Measurements from ENCODE around the gene ANGEL2. TPM values are rescaled to one million over a fixed set of nuclear protein-coding genes. Genes with fewer than 3 reads are reported as not detected.
"Not testable (repeated sequence)": the region's sequence is repeated elsewhere in the genome, so short reads cannot be mapped to it uniquely, and the experiment has no call there.

The ANGEL2 gene
- total RNA-seq, 1 experiment from 2014 or later = 56.3 TPM

DNA sequence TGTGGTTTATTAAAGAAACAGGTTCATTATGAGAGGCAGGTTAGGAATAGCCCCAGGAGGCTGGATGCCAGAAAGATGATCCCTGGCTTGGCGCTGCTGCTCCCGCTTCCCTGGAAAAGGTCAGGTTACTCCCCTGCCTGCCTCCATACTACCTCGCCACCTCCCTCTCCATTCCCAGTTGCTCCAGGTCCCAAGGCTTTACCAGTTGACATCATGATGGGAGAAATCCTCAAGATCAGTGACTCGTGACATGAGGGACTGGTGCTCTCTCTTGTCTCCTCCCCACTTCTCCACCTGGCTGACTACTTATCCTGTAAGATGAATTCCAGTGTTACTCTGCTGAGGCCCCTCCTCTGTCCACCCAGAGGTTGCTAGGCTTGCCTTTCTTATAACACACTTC is 45.6 kb downstream of the ANGEL2 start:
- H3K4me1 Mint-ChIP-seq (ENCODE audit: low read depth, unreplicated experiment) = no peaks in the 10 kb centered on the region
- intact Hi-C loops (cut with micrococcal nuclease; ENCODE audit: unreplicated experiment) = no loop called here
- H3K27me3 Mint-ChIP-seq (ENCODE audit: unreplicated experiment) = no peaks in the 10 kb centered on the region
- H3K36me3 Mint-ChIP-seq (ENCODE audit: insufficient read depth, unreplicated experiment) = no peaks in the 10 kb centered on the region
- DNase-seq = no peak
- no peak for TF ChIP-seq CTCF (IDR thresholded peaks at IDR 0.05; ENCODE audit: unreplicated experiment)
- H3K9me3 Mint-ChIP-seq (ENCODE audit: low read depth, unreplicated experiment) = no peaks in the 10 kb centered on the region
- CTCF ChIA-PET = no interaction called here
- H3K27ac Mint-ChIP-seq (ENCODE audit: unreplicated experiment) = no peak overlapping the region
- H3K4me3 Mint-ChIP-seq (ENCODE audit: low read depth, unreplicated experiment) = no peak overlapping the region
- BruUV-seq (replicated peaks) = no TSS peak

- Mint-ChIP-seq H3K9me3 (ENCODE audit: low read depth, unreplicated experiment) (no peaks in the 10 kb centered on the region), H3K27me3 (ENCODE audit: unreplicated experiment) (no peaks in the 10 kb centered on the region), H3K4me1 (ENCODE audit: low read depth, unreplicated experiment) (no peaks in the 10 kb centered on the region), H3K27ac (ENCODE audit: unreplicated experiment) (no peak overlapping the region), H3K4me3 (ENCODE audit: low read depth, unreplicated experiment) (no peak overlapping the region), H3K36me3 (ENCODE audit: insufficient read depth, unreplicated experiment) (no peaks in the 10 kb centered on the region)
- BruUV-seq (replicated peaks) = no TSS peak
- no peak for TF ChIP-seq CTCF (IDR thresholded peaks at IDR 0.05; ENCODE audit: unreplicated experiment)
- no peak for DNase-seq
- CTCF ChIA-PET = no interaction called here
- intact Hi-C loops (cut with micrococcal nuclease; ENCODE audit: unreplicated experiment) = no loop called here
Measured at GRCh38 chr1:212968368-212968863, 47.3 kb downstream of the ANGEL2 start.

GRCh38 chr1:212967801-212968200 is 47.9 kb downstream of the ANGEL2 start:
- H3K9me3 Mint-ChIP-seq (ENCODE audit: low read depth, unreplicated experiment) = no peaks in the 10 kb centered on the region
- no peak overlapping the region for H3K4me3 Mint-ChIP-seq (ENCODE audit: low read depth, unreplicated experiment)
- TF ChIP-seq CTCF (IDR thresholded peaks at IDR 0.05; ENCODE audit: unreplicated experiment) = peak; percentile 52
- BruUV-seq (replicated peaks) = no TSS peak
- CTCF ChIA-PET = interaction anchor here (1.0 kb wide), 1 partner anchor 14 kb away, joined by 4 read pairs; no protein-coding TSS in a partner anchor
- intact Hi-C loops (cut with micrococcal nuclease; ENCODE audit: unreplicated experiment) = no loop called here
- H3K4me1 Mint-ChIP-seq (ENCODE audit: low read depth, unreplicated experiment) = no peaks in the 10 kb centered on the region
- no peak overlapping the region for H3K27ac Mint-ChIP-seq (ENCODE audit: unreplicated experiment)
- no peaks in the 10 kb centered on the region for H3K36me3 Mint-ChIP-seq (ENCODE audit: insufficient read depth, unreplicated experiment)
- no peaks in the 10 kb centered on the region for H3K27me3 Mint-ChIP-seq (ENCODE audit: unreplicated experiment)
- peak; percentile 33 for DNase-seq

DNA sequence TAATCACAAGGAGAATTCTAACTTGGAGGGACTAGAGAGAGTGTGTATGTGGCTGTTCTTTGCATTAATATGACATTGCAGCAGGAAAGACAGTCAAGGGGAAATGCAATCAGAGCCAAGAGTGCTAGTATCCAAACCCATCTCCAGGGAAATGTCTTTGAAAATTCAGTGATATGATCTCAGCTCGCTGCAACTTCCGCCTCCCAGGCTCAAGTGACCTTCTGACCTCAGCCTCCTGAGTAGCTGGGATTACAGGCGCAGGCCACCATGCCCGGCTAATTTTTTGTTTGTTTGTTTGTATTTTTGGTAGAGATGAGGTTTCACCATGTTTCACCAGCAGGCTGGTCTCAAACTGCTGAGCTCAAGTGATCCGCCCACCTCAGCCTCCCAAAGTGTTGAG is 49.1 kb downstream of the ANGEL2 start:
- CTCF ChIA-PET = no interaction called here
- no peaks in the 10 kb centered on the region for H3K36me3 Mint-ChIP-seq (ENCODE audit: insufficient read depth, unreplicated experiment)
- no peak for DNase-seq
- no peaks in the 10 kb centered on the region for H3K9me3 Mint-ChIP-seq (ENCODE audit: low read depth, unreplicated experiment)
- BruUV-seq (replicated peaks) = no TSS peak
- no peak for TF ChIP-seq CTCF (IDR thresholded peaks at IDR 0.05; ENCODE audit: unreplicated experiment)
- no peaks in the 10 kb centered on the region for H3K4me1 Mint-ChIP-seq (ENCODE audit: low read depth, unreplicated experiment)
- H3K27ac Mint-ChIP-seq (ENCODE audit: unreplicated experiment) = no peak overlapping the region
- H3K27me3 Mint-ChIP-seq (ENCODE audit: unreplicated experiment) = no peaks in the 10 kb centered on the region
- intact Hi-C loops (cut with micrococcal nuclease; ENCODE audit: unreplicated experiment) = no loop called here
- no peak overlapping the region for H3K4me3 Mint-ChIP-seq (ENCODE audit: low read depth, unreplicated experiment)

DNA sequence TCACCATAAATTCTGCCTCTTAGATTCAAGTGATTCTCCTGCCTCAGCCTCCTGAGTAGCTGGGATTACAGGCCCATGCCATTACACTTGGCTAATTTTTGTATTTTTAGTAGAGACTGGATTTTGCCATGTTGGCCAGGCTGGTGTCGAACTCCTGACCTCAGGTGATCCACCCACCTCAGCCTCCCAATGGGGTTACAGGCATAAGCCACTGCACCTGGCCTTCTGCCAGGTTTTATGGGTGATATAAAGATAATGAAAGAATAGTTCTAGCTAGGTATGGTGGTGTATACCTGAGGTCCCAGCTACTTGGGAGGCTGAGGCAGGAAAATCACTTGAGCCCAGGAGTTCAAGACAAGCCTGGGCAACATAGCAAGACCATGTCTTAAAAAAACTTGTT is 50.7 kb downstream of the ANGEL2 start:
- BruUV-seq (replicated peaks); H3K27ac Mint-ChIP-seq (ENCODE audit: unreplicated experiment); DNase-seq; H3K9me3 Mint-ChIP-seq (ENCODE audit: low read depth, unreplicated experiment); H3K36me3 Mint-ChIP-seq (ENCODE audit: insufficient read depth, unreplicated experiment); H3K4me3 Mint-ChIP-seq (ENCODE audit: low read depth, unreplicated experiment); CTCF ChIA-PET; H3K4me1 Mint-ChIP-seq (ENCODE audit: low read depth, unreplicated experiment); H3K27me3 Mint-ChIP-seq (ENCODE audit: unreplicated experiment); intact Hi-C loops (cut with micrococcal nuclease; ENCODE audit: unreplicated experiment): not testable (repeated sequence)

All from Calu3 (cell line).